ENCODE results near the gene DDX42. TPM values are rescaled to one million over a fixed set of nuclear protein-coding genes. Genes with fewer than 3 reads are reported as not detected.

The DDX42 gene
- total RNA-seq, 1 donor from 2014 or later, result 93.8 TPM

DNA sequence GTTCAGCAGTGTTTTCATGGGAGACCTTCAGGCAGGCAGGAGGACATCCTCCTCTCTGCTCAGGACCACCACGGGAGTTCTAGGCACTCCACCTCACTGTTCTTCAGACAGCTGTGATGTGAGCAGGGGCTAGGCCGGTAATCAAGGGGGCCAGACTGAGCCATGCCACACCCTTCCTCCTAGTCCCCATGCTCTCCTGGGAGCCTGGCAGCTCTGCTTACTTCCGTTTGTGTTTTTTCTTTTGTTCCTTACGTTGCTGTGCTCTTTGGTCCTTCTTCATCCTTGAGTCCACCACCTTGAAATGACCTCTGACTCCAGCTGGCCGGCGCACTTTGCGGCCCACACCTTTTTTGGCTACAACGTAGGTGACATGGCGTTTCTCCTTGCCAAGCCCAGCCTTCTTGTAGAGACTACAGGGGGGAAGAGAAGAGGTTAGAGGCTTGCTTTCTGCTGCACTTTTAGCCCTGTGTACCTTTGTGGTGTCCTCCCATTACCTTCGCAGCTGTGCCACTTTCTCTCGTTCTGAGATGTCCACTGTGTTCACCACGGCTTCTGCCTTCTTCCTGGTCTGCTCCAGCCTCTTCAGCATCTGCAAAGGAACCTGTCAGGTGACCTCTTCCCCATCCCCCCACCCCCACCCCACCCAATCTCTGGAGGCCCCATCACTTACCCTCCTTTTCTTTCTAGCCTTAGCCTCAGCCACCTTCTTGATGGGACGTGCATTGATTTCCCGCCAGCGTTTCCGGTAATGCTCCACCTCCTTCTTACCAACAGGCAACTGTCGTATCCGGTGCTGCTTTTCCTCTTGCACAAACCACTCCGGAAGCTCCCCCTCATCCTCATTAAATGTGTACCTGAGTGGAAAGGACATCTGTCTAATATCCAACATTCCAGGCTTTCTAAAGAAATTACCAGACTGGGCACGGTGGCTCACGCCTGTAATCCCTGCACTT lies 45.9 kb downstream of the DDX42 start:
- intact Hi-C loops (cut with DNase I), result no loop called here
- TF ChIP-seq, protein P1, sequence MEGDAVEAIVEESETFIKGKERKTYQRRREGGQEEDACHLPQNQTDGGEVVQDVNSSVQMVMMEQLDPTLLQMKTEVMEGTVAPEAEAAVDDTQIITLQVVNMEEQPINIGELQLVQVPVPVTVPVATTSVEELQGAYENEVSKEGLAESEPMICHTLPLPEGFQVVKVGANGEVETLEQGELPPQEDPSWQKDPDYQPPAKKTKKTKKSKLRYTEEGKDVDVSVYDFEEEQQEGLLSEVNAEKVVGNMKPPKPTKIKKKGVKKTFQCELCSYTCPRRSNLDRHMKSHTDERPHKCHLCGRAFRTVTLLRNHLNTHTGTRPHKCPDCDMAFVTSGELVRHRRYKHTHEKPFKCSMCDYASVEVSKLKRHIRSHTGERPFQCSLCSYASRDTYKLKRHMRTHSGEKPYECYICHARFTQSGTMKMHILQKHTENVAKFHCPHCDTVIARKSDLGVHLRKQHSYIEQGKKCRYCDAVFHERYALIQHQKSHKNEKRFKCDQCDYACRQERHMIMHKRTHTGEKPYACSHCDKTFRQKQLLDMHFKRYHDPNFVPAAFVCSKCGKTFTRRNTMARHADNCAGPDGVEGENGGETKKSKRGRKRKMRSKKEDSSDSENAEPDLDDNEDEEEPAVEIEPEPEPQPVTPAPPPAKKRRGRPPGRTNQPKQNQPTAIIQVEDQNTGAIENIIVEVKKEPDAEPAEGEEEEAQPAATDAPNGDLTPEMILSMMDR (IDR thresholded peaks at IDR 0.05), result no peak
- H3K27ac ChIP-seq, result no peak overlapping the region
- peaks cover 99% of the 10 kb centered on the region for H3K36me3 ChIP-seq
- no peak overlapping the region for H3K4me3 ChIP-seq
- H3K9me3 ChIP-seq, result no peaks in the 10 kb centered on the region
- no peak for ATAC-seq
- H3K4me1 ChIP-seq, result no peaks in the 10 kb centered on the region
- DNase-seq, result no peak
- H3K27me3 ChIP-seq, result no peaks in the 10 kb centered on the region

DNA sequence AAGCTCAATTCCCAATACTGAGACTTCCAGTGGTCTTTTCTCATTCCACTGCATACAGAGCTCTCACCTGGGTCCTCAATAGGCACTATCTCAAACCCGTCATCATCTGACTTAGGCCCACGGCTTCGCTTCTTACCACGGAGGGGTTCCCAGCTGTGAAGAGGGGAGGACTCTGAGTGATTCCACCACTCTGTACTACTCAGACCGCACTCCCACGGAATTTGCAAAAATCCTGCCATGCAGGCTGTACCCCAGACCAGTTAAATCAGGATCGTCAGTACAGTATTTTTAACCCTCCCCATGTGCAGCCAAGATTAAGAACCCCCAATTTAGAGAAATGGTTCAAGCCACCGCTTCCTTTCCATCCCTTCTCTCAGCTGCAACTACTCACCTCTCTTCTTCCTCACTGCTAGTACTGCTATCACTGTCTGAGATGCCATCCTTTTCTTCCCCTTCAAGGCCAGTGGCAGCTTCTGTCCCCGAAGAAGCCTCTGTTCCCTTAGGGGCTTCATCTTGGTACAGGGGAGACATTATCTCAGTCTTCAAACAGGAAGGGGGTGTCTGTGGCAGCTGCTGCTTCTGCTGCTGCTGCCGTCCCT lies 47.1 kb downstream of the DDX42 start:
- Histone ChIP-seq H3K36me3 (peaks cover 97% of the 10 kb centered on the region), H3K9me3 (no peaks in the 10 kb centered on the region), H3K4me1 (peaks cover 8% of the 10 kb centered on the region), H3K27ac (no peak overlapping the region), H3K4me3 (no peak overlapping the region), H3K27me3 (no peaks in the 10 kb centered on the region)
- TF ChIP-seq, protein P1 (IDR thresholded peaks at IDR 0.05), result no peak
- intact Hi-C loops (cut with DNase I), result no loop called here
- DNase-seq (no peak), ATAC-seq (no peak)

DNA sequence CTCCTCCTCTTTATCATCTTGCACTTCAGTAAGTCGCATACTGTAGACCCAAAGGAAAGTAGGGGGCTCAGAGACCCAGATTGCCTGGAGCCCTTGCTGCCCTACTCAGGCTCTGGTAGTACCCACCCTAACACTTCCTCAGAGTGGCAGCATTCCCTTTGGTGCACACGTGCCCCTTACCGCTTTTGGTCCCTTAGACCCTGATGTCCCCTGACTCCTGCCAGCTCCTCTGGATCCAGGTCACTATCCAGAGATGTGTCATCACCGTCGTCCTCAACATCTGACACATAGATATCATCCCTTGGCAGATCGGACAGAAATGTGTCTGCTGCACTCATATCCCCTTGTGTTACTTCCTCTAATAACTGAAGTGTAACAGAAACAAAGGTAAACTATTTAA lies 47.8 kb downstream of the DDX42 start:
- Histone ChIP-seq H3K27me3 (no peaks in the 10 kb centered on the region), H3K9me3 (no peaks in the 10 kb centered on the region), H3K4me3 (no peak overlapping the region), H3K27ac (no peak overlapping the region), H3K36me3 (peaks cover 90% of the 10 kb centered on the region), H3K4me1 (peaks cover 11% of the 10 kb centered on the region)
- ATAC-seq (no peak), DNase-seq (no peak)
- intact Hi-C loops (cut with DNase I), result no loop called here
- TF ChIP-seq, protein P1 (IDR thresholded peaks at IDR 0.05), result no peak

DNA sequence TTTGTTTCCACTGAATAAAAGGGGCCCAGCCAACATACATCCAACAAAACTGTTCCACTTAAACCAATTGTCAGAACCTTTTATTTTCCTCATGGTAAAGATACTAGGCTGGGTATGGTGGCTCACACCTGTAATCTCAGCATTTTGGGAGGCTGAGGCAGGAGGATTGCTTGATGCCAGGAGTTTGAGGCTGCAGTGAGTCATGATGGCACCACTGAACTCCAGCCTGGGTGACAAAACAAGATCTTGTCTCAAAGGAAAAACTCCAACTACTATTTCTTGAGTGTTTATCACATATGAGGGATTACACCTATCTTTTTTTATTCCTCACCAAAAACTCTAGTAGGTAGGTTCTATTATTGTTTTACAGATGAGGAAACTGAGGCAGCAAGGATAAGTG lies 48.6 kb downstream of the DDX42 start:
- no peaks in the 10 kb centered on the region for H3K9me3 ChIP-seq
- no peaks in the 10 kb centered on the region for H3K27me3 ChIP-seq
- H3K4me1 ChIP-seq, result peaks cover 11% of the 10 kb centered on the region
- H3K36me3 ChIP-seq, result peaks cover 82% of the 10 kb centered on the region
- intact Hi-C loops (cut with DNase I), result no loop called here
- ATAC-seq, result no peak
- no peak for DNase-seq
- no peak overlapping the region for H3K27ac ChIP-seq
- TF ChIP-seq, protein P1 (IDR thresholded peaks at IDR 0.05), result no peak
- no peak overlapping the region for H3K4me3 ChIP-seq

DNA sequence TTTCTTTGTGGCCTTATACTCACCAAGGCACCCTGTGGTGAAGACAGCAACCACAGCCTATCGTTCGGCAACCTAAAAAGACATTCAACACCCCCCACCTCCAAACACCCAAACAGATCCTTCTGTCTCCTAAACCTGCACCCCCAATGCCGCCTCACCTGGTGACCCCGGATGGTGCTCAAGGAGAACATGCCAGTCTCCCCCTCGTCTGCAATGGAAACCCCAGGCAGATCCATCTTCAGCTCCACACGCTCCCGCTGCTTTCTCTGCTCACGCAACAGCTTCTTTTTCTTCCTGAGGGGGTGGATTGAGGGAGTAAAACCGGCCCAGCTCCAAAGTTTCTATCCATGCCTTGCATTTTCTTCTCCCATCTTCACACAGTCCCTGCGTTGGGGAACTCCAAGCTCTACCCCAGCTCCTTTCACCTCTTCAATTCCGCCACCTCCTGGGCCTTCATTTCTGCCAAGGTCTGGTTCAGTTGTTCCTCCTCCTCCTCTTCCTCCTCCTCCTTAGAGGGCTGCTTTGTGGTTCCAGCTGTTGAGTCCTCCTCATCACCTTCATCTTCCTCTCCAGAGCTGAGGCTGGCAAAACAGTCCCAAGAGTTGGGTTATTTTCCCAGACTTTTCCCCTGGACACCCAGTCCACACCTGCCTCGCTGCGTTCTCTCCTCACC lies 49.8 kb downstream of the DDX42 start:
- ATAC-seq (no peak), DNase-seq (no peak)
- Histone ChIP-seq H3K36me3 (peaks cover 72% of the 10 kb centered on the region), H3K9me3 (no peaks in the 10 kb centered on the region), H3K27ac (no peak overlapping the region), H3K27me3 (no peaks in the 10 kb centered on the region), H3K4me3 (no peak overlapping the region), H3K4me1 (peaks cover 21% of the 10 kb centered on the region)
- TF ChIP-seq, protein P1 (IDR thresholded peaks at IDR 0.05), result no peak
- intact Hi-C loops (cut with DNase I), result no loop called here

Data from upper lobe of right lung (tissue), 1 donor.